ENCODE results near the gene MPZL1.
"Not testable (repeated sequence)": the region's sequence is repeated elsewhere in the genome, so short reads cannot be mapped to it uniquely, and the experiment has no call there.

Gene MPZL1

DNA sequence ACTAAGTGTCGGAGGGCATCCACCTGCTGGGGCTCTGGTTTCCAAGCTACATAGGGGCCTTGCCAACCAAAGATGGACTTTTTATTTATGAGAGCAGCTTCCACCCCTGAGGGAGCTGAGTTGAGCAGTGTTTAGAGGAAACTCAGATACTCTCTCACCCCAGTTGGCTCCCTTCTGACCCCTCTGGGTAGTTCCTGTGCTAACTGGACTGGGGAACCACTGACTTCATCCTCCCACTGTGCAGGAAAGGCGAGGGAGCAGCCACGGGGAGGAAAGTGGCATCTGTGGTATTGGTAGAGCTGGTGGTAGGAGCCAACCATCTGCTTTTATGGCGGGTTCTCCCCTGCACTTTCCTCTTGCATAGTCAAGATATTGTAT is 70.4 kb downstream of the MPZL1 start:
- H3K27ac ChIP-seq (ENCODE audit: low read length), result no peak overlapping the region
- peaks cover 14% of the 10 kb centered on the region; the same call in 1 of the 2 replicates for H3K4me1 ChIP-seq (ENCODE audit: insufficient read depth, low read length)
- H3K27me3 ChIP-seq (ENCODE audit: insufficient read depth, low read length), result no peaks in the 10 kb centered on the region
- no peak overlapping the region for H3K4me3 ChIP-seq (ENCODE audit: low read length)
- no peak overlapping the region for H3K9ac ChIP-seq (ENCODE audit: low read depth, low read length)
- H3K36me3 ChIP-seq (ENCODE audit: insufficient read depth, low read depth, low read length), result peaks cover 32% of the 10 kb centered on the region
- no peaks in the 10 kb centered on the region for H3K9me3 ChIP-seq (ENCODE audit: insufficient read depth, low read depth, low read length)

DNA sequence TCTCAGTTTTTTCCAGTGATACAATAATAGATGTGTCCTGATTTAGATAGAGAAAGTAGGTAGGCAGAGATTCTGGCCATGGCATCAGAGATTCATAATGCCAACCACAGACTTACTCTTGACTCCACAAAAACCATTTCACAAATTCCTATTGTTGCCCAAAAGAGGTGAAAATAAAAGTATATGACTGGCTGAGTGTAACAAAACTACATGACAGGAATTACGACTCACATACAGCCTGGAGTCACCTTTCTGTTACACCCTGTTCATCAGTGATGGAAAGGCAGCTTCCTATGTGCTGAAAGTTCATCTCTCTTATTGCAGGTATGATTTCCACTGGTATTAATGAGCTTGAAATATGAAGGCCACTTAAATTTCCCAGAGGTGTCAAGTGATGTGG is 72.3 kb downstream of the MPZL1 start:
- Histone ChIP-seq H3K36me3 (ENCODE audit: insufficient read depth, low read depth, low read length) (peaks cover 14% of the 10 kb centered on the region), H3K4me1 (ENCODE audit: insufficient read depth, low read length) (peaks cover 15% of the 10 kb centered on the region; the same call in 1 of the 2 replicates), H3K9ac (ENCODE audit: low read depth, low read length) (no peak overlapping the region), H3K9me3 (ENCODE audit: insufficient read depth, low read depth, low read length) (no peaks in the 10 kb centered on the region), H3K27ac (ENCODE audit: low read length) (no peak overlapping the region), H3K4me3 (ENCODE audit: low read length) (no peak overlapping the region), H3K27me3 (ENCODE audit: insufficient read depth, low read length) (no peaks in the 10 kb centered on the region)

DNA sequence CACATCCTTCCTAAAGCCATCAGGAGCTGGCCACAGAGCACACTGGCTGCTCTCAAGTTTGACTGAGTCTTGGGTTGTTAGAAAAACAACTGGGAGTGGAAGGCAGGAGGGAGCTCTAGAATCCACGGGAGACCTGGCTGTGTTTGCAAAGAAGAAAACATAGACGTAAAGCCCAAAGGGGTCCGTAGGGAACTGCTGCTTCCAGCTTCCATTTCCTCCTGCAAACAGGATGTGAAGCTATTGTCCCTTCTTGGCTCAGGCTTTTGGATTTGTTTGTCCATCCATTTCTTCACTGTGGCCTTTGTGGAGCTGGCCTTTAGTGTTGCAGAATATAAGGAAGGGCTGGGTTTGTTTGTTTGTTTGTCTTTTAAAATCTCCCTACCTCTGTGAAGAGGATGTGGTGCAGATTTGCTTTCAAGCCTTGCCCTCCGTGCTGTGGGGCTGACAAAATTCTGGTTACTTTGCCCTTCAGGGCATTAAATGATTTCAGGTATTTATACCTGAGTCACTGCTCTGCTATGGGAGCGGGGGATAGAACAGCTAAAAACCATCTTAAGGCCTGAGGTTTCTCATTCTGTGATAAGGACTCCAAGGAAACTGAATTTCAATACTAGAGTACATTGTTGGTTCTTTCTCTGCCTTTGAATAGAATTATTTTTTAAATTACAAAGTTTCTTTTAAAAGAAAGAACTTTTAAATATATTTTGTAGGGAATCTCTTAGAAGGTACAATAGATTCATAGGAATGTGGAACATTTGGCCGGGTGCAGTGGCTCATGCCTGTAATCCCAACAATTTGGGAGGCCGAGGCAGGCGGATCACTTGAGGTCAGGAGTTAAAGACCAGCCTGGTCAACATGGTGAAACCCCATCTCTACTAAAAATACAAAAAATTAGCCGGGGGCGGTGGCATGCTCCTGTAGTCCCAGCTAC is 74.3 kb downstream of the MPZL1 start:
- H3K9ac ChIP-seq (ENCODE audit: low read depth, low read length), result no peak overlapping the region
- no peak overlapping the region for H3K4me3 ChIP-seq (ENCODE audit: low read length)
- no peaks in the 10 kb centered on the region for H3K36me3 ChIP-seq (ENCODE audit: insufficient read depth, low read depth, low read length)
- H3K27me3 ChIP-seq (ENCODE audit: insufficient read depth, low read length), result no peaks in the 10 kb centered on the region
- H3K27ac ChIP-seq (ENCODE audit: low read length), result no peak overlapping the region
- H3K4me1 ChIP-seq (ENCODE audit: insufficient read depth, low read length), result peaks cover 15% of the 10 kb centered on the region; the same call in 1 of the 2 replicates
- H3K9me3 ChIP-seq (ENCODE audit: insufficient read depth, low read depth, low read length), result no peaks in the 10 kb centered on the region

DNA sequence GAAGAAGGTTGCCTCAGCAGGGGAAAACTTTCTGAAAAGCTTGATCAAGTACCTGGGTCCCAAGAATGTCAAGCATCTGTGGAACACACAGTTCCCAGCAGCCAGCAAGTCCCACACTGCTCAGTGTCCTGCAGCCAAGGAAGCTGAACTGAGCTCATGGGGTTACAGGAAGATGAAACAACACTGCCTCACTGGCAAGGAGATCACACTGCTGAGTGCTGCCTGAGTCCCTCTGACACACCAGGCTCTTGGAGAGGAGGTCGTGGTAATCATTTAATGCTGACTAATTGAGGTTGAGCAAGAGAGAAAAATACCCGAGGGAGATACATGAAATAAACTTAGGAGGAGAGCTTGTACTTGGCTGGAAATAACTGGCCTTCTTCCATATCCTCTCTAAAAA is 75.2 kb downstream of the MPZL1 start:
- H3K4me1 ChIP-seq (ENCODE audit: insufficient read depth, low read length), result peaks cover 15% of the 10 kb centered on the region; the same call in 1 of the 2 replicates
- no peaks in the 10 kb centered on the region for H3K9me3 ChIP-seq (ENCODE audit: insufficient read depth, low read depth, low read length)
- no peak overlapping the region; the same call in 1 of the 2 replicates for H3K9ac ChIP-seq (ENCODE audit: low read depth, low read length)
- peak overlapping the region; percentile 10 for H3K27ac ChIP-seq (ENCODE audit: low read length)
- no peak overlapping the region for H3K4me3 ChIP-seq (ENCODE audit: low read length)
- H3K36me3 ChIP-seq (ENCODE audit: insufficient read depth, low read depth, low read length), result no peaks in the 10 kb centered on the region
- no peaks in the 10 kb centered on the region for H3K27me3 ChIP-seq (ENCODE audit: insufficient read depth, low read length)

DNA sequence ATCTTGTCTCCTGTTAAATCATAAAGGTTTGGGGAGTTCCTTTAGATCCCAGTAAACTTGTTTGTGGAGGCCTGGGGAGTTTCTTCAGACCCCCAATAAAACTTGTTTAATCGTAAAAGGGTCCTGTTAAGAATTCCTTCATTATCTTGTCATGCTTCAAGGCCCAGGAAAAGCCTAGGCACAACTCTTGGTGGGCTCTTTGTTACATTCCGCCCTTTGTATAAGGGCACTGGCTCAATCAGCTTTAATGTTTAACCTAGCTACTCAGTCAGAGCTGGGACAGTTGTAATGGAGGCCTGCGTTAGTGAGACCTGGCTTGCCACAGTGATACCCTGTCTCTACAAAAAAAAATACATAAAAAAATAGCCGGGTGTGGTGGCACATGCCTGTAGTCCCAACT is 77.2 kb downstream of the MPZL1 start:
- H3K4me3 ChIP-seq (ENCODE audit: low read length), result no peak overlapping the region
- H3K9ac ChIP-seq (ENCODE audit: low read depth, low read length), result no peak overlapping the region
- peaks cover 15% of the 10 kb centered on the region; the same call in 1 of the 2 replicates for H3K4me1 ChIP-seq (ENCODE audit: insufficient read depth, low read length)
- no peaks in the 10 kb centered on the region for H3K9me3 ChIP-seq (ENCODE audit: insufficient read depth, low read depth, low read length)
- no peak overlapping the region for H3K27ac ChIP-seq (ENCODE audit: low read length)
- H3K36me3 ChIP-seq (ENCODE audit: insufficient read depth, low read depth, low read length), result no peaks in the 10 kb centered on the region
- H3K27me3 ChIP-seq (ENCODE audit: insufficient read depth, low read length), result no peaks in the 10 kb centered on the region

DNA sequence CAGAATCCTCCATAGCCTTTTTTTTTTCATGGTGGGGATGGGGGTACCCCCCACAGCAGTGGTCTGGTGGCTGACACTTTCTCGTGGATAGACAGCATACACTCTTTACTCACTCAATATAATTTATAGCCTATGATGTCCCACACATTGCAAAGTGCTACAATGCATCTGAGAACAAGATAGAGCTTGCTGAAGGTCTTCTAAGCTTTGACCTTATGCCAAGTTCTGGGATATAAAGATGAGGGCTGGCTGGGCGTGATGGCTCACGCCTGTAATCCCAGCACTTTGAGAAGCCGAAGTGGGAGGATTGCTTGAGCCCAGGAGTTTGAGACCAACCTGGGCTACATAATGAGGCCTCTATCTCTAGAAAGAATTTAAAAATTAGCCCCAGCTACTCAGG is 78.0 kb downstream of the MPZL1 start:
- H3K9me3 ChIP-seq (ENCODE audit: insufficient read depth, low read depth, low read length), result no peaks in the 10 kb centered on the region

DNA sequence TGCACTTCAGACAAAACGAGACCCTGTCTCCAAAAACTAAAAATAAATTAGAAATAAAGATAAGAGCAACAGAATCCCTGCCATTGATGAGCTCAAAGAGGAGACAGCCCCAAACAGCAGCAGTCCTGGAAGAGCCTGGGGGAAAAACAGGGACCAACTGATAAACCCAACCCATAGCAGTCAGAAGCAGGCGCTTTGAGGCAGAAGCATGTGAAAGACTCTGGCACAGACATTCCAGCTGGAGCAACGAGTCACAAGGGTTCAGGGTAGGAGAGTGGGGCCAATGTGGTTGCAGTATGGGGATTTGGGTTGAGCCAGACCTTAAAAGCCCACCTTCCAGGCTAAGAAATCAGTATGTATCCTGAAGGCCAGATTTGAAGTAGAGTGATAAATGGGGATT is 78.5 kb downstream of the MPZL1 start:
- peaks cover 15% of the 10 kb centered on the region; the same call in 1 of the 2 replicates for H3K4me1 ChIP-seq (ENCODE audit: insufficient read depth, low read length)
- no peak overlapping the region for H3K27ac ChIP-seq (ENCODE audit: low read length)
- H3K9me3 ChIP-seq (ENCODE audit: insufficient read depth, low read depth, low read length), result no peaks in the 10 kb centered on the region
- H3K36me3 ChIP-seq (ENCODE audit: insufficient read depth, low read depth, low read length), result no peaks in the 10 kb centered on the region
- no peak overlapping the region for H3K4me3 ChIP-seq (ENCODE audit: low read length)
- no peak overlapping the region for H3K9ac ChIP-seq (ENCODE audit: low read depth, low read length)
- no peaks in the 10 kb centered on the region for H3K27me3 ChIP-seq (ENCODE audit: insufficient read depth, low read length)

More for the DNA sequence above, 78.0 kb downstream of the MPZL1 start:
- Histone ChIP-seq H3K27me3 (ENCODE audit: insufficient read depth, low read length) (no peaks in the 10 kb centered on the region), H3K9ac (ENCODE audit: low read depth, low read length) (no peak overlapping the region), H3K27ac (ENCODE audit: low read length) (no peak overlapping the region), H3K4me3 (ENCODE audit: low read length) (no peak overlapping the region), H3K4me1 (ENCODE audit: insufficient read depth, low read length) (peaks cover 15% of the 10 kb centered on the region; the same call in 1 of the 2 replicates), H3K36me3 (ENCODE audit: insufficient read depth, low read depth, low read length) (no peaks in the 10 kb centered on the region)

DNA sequence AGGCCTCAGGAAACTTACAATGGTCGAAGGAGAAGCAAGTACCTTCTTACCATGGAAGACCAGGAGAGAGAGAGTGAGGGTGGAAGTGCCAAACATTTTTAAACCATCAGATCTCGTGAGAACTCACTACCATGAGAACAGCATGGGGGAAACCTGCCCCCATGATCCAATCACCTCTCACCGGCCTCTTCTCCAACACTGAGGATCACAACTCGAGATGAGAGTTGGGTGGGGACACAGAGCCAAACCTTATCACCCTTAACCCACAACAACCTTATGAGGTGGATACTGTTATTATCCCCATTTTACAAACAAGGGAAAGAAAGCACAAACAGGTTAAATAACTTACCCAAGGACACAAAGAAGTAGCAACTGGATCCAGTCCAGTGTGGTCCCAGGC is 80.5 kb downstream of the MPZL1 start:
- Histone ChIP-seq H3K4me1 (ENCODE audit: insufficient read depth, low read length) (peaks cover under 1% of the 10 kb centered on the region; the same call in 1 of the 2 replicates), H3K27me3 (ENCODE audit: insufficient read depth, low read length) (no peaks in the 10 kb centered on the region), H3K4me3 (ENCODE audit: low read length) (no peak overlapping the region), H3K27ac (ENCODE audit: low read length) (no peak overlapping the region), H3K36me3 (ENCODE audit: insufficient read depth, low read depth, low read length) (no peaks in the 10 kb centered on the region), H3K9me3 (ENCODE audit: insufficient read depth, low read depth, low read length) (peaks cover 4% of the 10 kb centered on the region), H3K9ac (ENCODE audit: low read depth, low read length) (no peak overlapping the region)

DNA sequence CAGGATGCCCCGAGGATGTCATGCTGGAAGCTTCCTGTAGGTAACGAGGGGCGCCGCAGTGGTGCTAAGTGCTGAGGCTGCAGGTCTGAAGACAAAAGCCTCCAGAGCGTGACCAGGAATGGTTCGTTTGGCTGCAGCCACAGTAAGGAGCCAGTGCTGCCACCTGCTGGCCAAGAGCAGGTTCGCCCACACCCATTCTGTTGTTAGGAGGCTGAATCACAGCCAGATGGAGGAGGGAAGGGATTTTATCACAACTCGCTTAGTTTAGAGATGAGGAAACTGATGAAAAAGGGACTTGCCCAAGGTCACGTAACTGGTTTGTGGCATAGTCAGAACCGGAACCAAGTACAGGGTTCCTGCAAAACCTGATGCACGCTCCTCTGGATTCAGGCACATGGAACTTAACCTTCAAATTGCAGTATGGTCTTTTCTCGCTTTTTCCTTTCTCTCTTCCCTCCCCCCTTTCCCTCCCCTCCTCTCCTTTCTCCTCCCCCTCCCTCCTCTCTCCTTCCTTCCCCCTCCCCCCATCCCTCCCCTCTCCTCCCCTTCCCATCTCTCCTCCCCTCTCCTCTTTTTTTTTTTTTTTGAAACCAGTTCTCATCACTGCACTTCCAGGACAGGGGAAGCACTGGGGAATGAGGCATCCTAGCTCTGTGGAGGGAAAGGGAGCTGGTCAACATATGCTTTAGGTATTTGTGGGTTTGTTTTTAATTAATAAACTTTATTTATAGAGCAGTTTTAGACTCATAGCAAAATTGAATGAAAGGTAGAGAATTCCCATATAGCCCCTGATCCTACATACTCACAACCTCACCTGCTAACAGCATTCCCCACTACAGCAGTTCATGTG is 81.8 kb downstream of the MPZL1 start:
- Histone ChIP-seq H3K9me3 (ENCODE audit: insufficient read depth, low read depth, low read length) (peaks cover 4% of the 10 kb centered on the region), H3K9ac (ENCODE audit: low read depth, low read length) (peak overlapping the region; percentile 19; the same call in 1 of the 2 replicates), H3K36me3 (ENCODE audit: insufficient read depth, low read depth, low read length) (no peaks in the 10 kb centered on the region), H3K27me3 (ENCODE audit: insufficient read depth, low read length) (no peaks in the 10 kb centered on the region), H3K4me3 (ENCODE audit: low read length) (peak overlapping the region; percentile 37; the same call in 1 of the 2 replicates), H3K4me1 (ENCODE audit: insufficient read depth, low read length) (no peaks in the 10 kb centered on the region), H3K27ac (ENCODE audit: low read length) (no peak overlapping the region)

DNA sequence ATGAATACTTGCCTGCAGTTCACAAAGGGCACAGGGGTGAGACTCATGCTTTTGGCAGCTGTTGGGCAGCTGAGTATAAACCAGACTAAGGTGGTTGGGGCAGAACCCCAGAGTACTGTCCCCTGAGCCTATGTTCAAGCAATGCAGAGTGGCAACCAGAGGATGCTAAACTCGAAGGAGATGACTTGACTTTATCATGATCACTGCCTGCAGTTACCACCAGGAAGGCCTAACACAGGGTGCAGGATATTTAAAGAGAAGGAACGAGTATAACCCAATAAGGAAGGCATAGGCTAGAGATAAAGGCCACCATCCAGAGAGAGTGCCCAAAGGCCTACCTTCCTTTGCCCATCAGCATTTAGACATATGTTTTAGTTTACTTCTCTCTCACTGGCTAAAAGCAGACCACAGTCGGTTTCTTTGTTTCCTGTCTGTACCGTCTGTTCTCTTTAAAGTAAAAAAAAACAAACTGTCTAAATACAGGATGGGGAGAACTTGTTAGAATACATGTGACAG is 83.3 kb downstream of the MPZL1 start:
- Histone ChIP-seq H3K4me3 (ENCODE audit: low read length) (no peak overlapping the region), H3K36me3 (ENCODE audit: insufficient read depth, low read depth, low read length) (no peaks in the 10 kb centered on the region), H3K9ac (ENCODE audit: low read depth, low read length) (no peak overlapping the region), H3K27ac (ENCODE audit: low read length) (no peak overlapping the region), H3K4me1 (ENCODE audit: insufficient read depth, low read length) (no peaks in the 10 kb centered on the region), H3K9me3 (ENCODE audit: insufficient read depth, low read depth, low read length) (peaks cover 4% of the 10 kb centered on the region), H3K27me3 (ENCODE audit: insufficient read depth, low read length) (no peaks in the 10 kb centered on the region)

DNA sequence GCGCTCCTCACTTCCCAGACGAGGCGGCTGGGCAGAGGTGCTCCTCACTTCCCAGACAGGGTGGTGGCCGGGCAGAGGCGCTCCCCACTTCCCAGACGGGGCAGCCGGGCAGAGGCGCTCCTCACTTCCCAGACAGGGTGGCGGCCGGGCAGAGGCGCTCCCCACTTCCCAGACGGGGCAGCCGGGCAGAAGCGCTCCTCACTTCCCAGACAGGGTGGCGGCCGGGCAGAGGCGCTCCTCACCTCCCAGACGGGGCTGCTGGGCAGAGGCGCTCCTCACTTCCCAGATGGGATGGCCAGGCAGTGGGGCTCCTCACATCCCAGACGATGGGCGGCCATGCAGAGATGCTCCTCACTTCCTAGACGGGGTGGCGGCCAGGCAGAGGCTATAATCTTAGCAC is 84.5 kb downstream of the MPZL1 start:
- not testable (repeated sequence) for H3K36me3 ChIP-seq (ENCODE audit: insufficient read depth, low read depth, low read length); H3K9me3 ChIP-seq (ENCODE audit: insufficient read depth, low read depth, low read length); H3K27ac ChIP-seq (ENCODE audit: low read length); H3K27me3 ChIP-seq (ENCODE audit: insufficient read depth, low read length); H3K4me1 ChIP-seq (ENCODE audit: insufficient read depth, low read length); H3K9ac ChIP-seq (ENCODE audit: low read depth, low read length); H3K4me3 ChIP-seq (ENCODE audit: low read length)

Measured in iPS-20b (cell line).